Measurements from ENCODE around the gene MTMR12.
"Not testable (repeated sequence)": the region's sequence is repeated elsewhere in the genome, so short reads cannot be mapped to it uniquely, and the experiment has no call there.

Gene MTMR12

DNA sequence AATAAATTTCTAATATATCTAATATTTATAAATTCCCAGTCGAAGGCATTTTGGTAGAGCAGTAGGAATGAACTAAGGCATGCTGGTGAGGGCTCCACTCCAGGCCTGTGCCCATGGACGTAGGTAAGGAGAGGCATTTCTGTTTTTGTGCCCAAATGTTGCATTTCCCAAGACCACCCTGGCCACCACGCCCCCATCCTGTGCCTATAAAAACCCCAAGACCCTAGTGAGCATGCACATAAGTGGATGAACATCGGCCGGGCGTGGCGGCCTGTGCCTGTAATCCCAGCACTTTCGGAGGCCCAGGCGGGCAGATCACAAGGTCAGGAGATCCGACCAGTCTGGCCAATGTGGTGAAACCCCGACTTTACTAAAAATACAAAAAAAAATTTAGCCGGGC, 10.1 kb upstream of the MTMR12 start:
- ATAC-seq (ENCODE audit: low read depth) (no peak), DNase-seq (ENCODE audit: low spot score) (no peak)
- no peak overlapping the region for H3K4me3 ChIP-seq (ENCODE audit: severe bottlenecking)
- H3K4me1 ChIP-seq (ENCODE audit: insufficient read depth, poor library complexity, severe bottlenecking) = no peaks in the 10 kb centered on the region
- H3K36me3 ChIP-seq (ENCODE audit: low read depth) = no peaks in the 10 kb centered on the region
- TF ChIP-seq, protein P1, sequence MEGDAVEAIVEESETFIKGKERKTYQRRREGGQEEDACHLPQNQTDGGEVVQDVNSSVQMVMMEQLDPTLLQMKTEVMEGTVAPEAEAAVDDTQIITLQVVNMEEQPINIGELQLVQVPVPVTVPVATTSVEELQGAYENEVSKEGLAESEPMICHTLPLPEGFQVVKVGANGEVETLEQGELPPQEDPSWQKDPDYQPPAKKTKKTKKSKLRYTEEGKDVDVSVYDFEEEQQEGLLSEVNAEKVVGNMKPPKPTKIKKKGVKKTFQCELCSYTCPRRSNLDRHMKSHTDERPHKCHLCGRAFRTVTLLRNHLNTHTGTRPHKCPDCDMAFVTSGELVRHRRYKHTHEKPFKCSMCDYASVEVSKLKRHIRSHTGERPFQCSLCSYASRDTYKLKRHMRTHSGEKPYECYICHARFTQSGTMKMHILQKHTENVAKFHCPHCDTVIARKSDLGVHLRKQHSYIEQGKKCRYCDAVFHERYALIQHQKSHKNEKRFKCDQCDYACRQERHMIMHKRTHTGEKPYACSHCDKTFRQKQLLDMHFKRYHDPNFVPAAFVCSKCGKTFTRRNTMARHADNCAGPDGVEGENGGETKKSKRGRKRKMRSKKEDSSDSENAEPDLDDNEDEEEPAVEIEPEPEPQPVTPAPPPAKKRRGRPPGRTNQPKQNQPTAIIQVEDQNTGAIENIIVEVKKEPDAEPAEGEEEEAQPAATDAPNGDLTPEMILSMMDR (IDR thresholded peaks at IDR 0.05; ENCODE audit: poor library complexity, severe bottlenecking) = no peak
- no peaks in the 10 kb centered on the region for H3K27me3 ChIP-seq (ENCODE audit: insufficient read depth, poor library complexity, severe bottlenecking)
- H3K27ac ChIP-seq (ENCODE audit: poor library complexity, severe bottlenecking) = no peak overlapping the region
- peaks cover 3% of the 10 kb centered on the region for H3K9me3 ChIP-seq (ENCODE audit: severe bottlenecking)

DNA sequence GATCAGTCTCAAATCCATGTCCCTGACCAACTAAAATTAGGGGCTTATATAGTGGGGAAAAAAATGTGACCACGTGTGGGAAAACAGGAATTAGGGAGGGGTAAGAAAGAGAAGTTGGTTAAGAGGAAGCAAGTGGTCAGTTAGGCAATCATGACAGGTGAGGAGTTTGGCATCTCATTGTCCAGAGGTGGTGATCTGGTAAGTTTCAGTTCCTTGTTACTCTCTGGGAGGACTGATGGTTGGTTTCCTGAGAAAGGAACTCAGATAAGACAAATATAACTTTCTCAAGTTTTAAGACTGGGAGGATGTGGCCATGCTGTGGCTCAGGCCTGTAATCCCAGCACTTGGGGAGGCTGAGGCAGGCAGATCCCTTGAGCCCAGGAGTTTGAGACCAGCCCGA, 9.0 kb upstream of the MTMR12 start:
- ATAC-seq (ENCODE audit: low read depth); H3K27me3 ChIP-seq (ENCODE audit: insufficient read depth, poor library complexity, severe bottlenecking); H3K27ac ChIP-seq (ENCODE audit: poor library complexity, severe bottlenecking); H3K4me1 ChIP-seq (ENCODE audit: insufficient read depth, poor library complexity, severe bottlenecking); DNase-seq (ENCODE audit: low spot score); H3K9me3 ChIP-seq (ENCODE audit: severe bottlenecking); H3K4me3 ChIP-seq (ENCODE audit: severe bottlenecking); H3K36me3 ChIP-seq (ENCODE audit: low read depth): not testable (repeated sequence)

DNA sequence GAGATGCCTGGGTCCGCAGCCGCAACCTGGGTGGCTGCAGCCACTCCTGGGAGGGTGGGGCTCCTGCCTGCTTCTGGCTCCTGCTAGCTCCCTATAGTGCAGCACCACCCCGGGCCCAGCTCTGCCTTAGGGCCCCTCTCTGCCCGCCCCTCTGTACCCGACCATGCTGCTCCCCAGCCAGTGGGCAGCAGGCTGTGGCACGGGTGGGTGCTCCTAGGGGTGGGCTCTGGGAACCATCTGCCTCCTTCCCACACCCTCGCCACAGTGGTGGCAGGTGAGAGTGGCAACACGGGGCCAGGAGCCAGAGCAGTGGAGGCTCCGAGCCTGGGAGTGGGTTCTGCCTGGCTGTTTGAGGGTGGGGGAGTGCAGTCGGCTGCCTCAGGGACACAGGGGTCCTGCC, 7.8 kb upstream of the MTMR12 start:
- no peak overlapping the region for H3K27ac ChIP-seq (ENCODE audit: poor library complexity, severe bottlenecking)
- peaks cover 3% of the 10 kb centered on the region for H3K9me3 ChIP-seq (ENCODE audit: severe bottlenecking)
- peak; percentile 66 for DNase-seq (ENCODE audit: low spot score)
- TF ChIP-seq, protein P1 (IDR thresholded peaks at IDR 0.05; ENCODE audit: poor library complexity, severe bottlenecking) = no peak
- no peaks in the 10 kb centered on the region for H3K36me3 ChIP-seq (ENCODE audit: low read depth)
- no peaks in the 10 kb centered on the region for H3K27me3 ChIP-seq (ENCODE audit: insufficient read depth, poor library complexity, severe bottlenecking)
- no peaks in the 10 kb centered on the region for H3K4me1 ChIP-seq (ENCODE audit: insufficient read depth, poor library complexity, severe bottlenecking)
- H3K4me3 ChIP-seq (ENCODE audit: severe bottlenecking) = no peak overlapping the region
- ATAC-seq (ENCODE audit: low read depth) = no peak

DNA sequence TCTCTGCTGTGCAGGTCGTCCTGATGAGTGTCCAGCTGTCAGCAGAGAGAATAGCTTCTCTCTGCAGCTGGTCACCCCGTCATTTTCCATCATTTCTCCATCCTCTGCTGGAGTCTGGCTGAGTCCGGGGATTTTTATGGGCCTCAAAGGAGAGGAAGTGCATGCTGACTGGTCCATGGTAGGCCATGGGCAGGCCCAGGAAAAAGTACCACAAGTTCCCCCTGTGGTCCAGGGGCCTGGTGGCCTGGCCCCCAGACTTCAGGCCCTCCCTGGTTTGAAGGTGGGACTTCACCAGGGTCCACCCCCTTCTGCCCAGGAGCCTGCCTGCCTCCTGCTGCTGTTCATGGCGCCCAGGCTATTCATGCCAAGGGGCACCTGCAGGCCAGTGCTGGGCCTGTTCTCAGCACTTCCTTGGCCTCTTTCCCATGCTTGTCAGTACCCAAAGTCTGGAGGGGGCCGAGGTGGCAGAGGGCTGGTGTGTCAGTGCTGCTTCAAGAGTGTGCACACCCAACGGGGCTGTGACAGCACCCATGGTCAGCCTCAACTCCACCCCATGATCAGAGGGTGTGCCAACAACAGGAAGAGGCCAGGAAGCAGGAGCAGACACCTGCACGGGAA, 7.3 kb upstream of the MTMR12 start:
- no peak for ATAC-seq (ENCODE audit: low read depth)
- Histone ChIP-seq H3K4me3 (ENCODE audit: severe bottlenecking) (no peak overlapping the region), H3K9me3 (ENCODE audit: severe bottlenecking) (peaks cover 3% of the 10 kb centered on the region)

DNA sequence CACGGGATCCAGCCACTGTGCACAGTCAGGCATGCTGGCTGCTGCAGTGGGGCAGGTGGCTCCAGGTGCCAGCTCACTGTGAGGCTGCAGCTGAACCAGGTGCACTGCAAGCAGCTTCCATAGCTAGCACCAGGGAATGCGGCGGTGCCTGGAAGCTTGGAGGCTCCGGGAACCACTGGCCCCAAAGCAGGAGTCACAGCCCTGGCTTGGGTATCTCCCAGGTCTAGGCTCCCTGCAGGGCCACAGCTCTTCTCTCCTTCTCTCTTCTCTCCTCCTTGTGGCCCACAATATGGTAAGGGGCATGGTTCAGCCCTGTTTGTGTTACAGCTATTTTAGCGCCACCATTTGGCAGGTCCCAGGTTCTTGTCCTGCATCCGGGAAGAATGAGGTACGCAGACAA, 6.7 kb upstream of the MTMR12 start:
- H3K27me3 ChIP-seq (ENCODE audit: insufficient read depth, poor library complexity, severe bottlenecking) = no peaks in the 10 kb centered on the region
- DNase-seq (ENCODE audit: low spot score) = no peak
- no peak overlapping the region for H3K27ac ChIP-seq (ENCODE audit: poor library complexity, severe bottlenecking)
- ATAC-seq (ENCODE audit: low read depth) = no peak
- H3K36me3 ChIP-seq (ENCODE audit: low read depth) = no peaks in the 10 kb centered on the region
- TF ChIP-seq, protein P1 (IDR thresholded peaks at IDR 0.05; ENCODE audit: poor library complexity, severe bottlenecking) = no peak
- peaks cover 3% of the 10 kb centered on the region for H3K9me3 ChIP-seq (ENCODE audit: severe bottlenecking)
- no peaks in the 10 kb centered on the region for H3K4me1 ChIP-seq (ENCODE audit: insufficient read depth, poor library complexity, severe bottlenecking)
- no peak overlapping the region for H3K4me3 ChIP-seq (ENCODE audit: severe bottlenecking)

More for the DNA sequence above, 7.3 kb upstream of the MTMR12 start:
- Histone ChIP-seq H3K36me3 (ENCODE audit: low read depth) (no peaks in the 10 kb centered on the region), H3K4me1 (ENCODE audit: insufficient read depth, poor library complexity, severe bottlenecking) (no peaks in the 10 kb centered on the region), H3K27me3 (ENCODE audit: insufficient read depth, poor library complexity, severe bottlenecking) (no peaks in the 10 kb centered on the region), H3K27ac (ENCODE audit: poor library complexity, severe bottlenecking) (no peak overlapping the region)
- TF ChIP-seq, protein P1 (IDR thresholded peaks at IDR 0.05; ENCODE audit: poor library complexity, severe bottlenecking) = no peak
- no peak for DNase-seq (ENCODE audit: low spot score)

Data from RWPE2 (cell line).